Measurements from ENCODE around the gene TMEM97.

- TF ChIP-seq POLR2A (IDR thresholded peaks at IDR 0.05; ENCODE audit: borderline replicate concordance, extremely low read depth, insufficient read depth, insufficient read length) = no peak
- no peak for TF ChIP-seq EZH2 (IDR thresholded peaks at IDR 0.05)
- TF ChIP-seq, protein P1, sequence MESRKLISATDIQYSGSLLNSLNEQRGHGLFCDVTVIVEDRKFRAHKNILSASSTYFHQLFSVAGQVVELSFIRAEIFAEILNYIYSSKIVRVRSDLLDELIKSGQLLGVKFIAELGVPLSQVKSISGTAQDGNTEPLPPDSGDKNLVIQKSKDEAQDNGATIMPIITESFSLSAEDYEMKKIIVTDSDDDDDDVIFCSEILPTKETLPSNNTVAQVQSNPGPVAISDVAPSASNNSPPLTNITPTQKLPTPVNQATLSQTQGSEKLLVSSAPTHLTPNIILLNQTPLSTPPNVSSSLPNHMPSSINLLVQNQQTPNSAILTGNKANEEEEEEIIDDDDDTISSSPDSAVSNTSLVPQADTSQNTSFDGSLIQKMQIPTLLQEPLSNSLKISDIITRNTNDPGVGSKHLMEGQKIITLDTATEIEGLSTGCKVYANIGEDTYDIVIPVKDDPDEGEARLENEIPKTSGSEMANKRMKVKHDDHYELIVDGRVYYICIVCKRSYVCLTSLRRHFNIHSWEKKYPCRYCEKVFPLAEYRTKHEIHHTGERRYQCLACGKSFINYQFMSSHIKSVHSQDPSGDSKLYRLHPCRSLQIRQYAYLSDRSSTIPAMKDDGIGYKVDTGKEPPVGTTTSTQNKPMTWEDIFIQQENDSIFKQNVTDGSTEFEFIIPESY (IDR thresholded peaks at IDR 0.05; ENCODE audit: extremely low read depth, insufficient replicate concordance, low read length) = no peak
Observed at GRCh38 chr17:28270926-28271325, 48.1 kb upstream of the TMEM97 start.
